ENCODE results near the gene FTSJ3.

FTSJ3 gene

DNA sequence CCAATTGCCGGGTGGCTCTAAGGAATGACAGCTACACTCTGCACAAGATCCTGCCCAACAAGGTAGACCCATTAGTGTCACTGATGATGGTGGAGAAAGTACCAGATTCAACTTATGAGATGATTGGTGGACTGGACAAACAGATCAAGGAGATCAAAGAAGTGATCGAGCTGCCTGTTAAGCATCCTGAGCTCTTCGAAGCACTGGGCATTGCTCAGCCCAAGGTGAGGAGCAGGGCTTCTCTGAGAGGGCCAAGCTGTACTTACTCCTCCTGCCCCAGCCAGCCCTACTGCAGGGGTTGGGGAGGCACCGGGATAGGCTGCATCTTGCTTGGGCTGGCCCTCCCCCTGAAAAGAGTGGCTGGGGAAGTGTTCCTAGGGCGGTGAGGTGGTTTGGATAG is 2.8 kb upstream of the FTSJ3 start:
- TF ChIP-seq ZNF70 (CRISPR knock-in tag; IDR thresholded peaks at IDR 0.05) (no peak), ESRRG (CRISPR knock-in tag; IDR thresholded peaks at IDR 0.05) (no peak), ZNF565 (CRISPR knock-in tag; conservative IDR thresholded peaks at IDR 0.05; ENCODE audit: low read depth) (no peak), ARNTL (CRISPR knock-in tag; IDR thresholded peaks at IDR 0.05; ENCODE audit: borderline replicate concordance, low read depth) (no peak)
- TF ChIP-seq, protein P1, sequence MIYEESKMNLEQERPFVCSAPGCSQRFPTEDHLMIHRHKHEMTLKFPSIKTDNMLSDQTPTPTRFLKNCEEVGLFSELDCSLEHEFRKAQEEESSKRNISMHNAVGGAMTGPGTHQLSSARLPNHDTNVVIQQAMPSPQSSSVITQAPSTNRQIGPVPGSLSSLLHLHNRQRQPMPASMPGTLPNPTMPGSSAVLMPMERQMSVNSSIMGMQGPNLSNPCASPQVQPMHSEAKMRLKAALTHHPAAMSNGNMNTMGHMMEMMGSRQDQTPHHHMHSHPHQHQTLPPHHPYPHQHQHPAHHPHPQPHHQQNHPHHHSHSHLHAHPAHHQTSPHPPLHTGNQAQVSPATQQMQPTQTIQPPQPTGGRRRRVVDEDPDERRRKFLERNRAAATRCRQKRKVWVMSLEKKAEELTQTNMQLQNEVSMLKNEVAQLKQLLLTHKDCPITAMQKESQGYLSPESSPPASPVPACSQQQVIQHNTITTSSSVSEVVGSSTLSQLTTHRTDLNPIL (CRISPR knock-in tag; IDR thresholded peaks at IDR 0.05; ENCODE audit: low read depth) = no peak
- TF ChIP-seq, protein P2, sequence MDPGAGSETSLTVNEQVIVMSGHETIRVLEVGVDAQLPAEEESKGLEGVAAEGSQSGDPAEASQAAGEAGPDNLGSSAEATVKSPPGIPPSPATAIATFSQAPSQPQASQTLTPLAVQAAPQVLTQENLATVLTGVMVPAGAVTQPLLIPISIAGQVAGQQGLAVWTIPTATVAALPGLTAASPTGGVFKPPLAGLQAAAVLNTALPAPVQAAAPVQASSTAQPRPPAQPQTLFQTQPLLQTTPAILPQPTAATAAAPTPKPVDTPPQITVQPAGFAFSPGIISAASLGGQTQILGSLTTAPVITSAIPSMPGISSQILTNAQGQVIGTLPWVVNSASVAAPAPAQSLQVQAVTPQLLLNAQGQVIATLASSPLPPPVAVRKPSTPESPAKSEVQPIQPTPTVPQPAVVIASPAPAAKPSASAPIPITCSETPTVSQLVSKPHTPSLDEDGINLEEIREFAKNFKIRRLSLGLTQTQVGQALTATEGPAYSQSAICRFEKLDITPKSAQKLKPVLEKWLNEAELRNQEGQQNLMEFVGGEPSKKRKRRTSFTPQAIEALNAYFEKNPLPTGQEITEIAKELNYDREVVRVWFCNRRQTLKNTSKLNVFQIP (CRISPR knock-in tag; IDR thresholded peaks at IDR 0.05; ENCODE audit: borderline replicate concordance, low read depth) = no peak

DNA sequence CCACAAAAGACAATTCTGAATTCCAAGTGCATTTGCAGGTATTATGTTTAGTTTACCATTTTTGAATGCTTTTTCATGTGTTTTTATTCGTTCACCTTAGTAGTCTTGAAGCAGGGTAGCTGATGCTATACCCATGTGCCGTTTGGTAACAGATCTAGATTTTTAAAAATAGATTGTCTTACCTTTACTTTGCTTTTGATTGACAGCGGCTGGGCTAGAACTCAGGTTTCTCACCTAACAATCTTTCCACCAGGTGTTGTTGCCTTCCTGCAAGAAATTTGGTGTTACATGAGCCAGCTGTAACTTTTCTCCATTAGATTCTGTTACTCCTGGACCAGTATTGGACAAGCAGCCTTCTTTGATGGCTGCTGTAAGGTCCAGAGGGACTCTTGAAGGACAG is 1.5 kb upstream of the FTSJ3 start:
- ATAC-seq = no peak
- no peak for TF ChIP-seq GLIS3 (CRISPR knock-in tag; IDR thresholded peaks at IDR 0.05)

More for the DNA sequence above, 2.8 kb upstream of the FTSJ3 start:
- ATAC-seq = no peak

DNA sequence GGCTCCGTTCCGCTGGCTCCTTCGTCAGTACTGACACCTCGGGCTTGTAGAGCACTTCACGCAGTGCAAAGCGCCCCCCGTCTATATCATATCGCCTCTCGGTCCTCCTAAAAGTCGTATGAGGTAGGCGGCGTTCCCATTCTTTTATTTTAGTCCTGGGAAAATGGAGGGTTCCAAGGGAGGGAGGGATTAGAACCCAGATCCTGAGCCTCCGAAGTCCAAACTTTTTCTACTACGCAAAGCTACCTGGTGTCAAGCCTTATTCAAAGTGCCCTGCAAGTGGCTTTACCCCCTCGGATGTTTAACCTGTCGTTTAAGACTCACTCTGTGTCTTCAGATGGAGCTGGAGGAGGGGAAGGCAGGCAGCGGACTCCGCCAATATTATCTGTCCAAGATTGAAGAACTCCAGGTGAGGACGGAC is 348 bp upstream of the FTSJ3 start:
- no peak for ATAC-seq
- TF ChIP-seq ZFP3 (CRISPR knock-in tag; IDR thresholded peaks at IDR 0.05) = 0 out of 2 replicates have a peak, but pooled peaks have one; percentile 1
- TF ChIP-seq, protein P3, sequence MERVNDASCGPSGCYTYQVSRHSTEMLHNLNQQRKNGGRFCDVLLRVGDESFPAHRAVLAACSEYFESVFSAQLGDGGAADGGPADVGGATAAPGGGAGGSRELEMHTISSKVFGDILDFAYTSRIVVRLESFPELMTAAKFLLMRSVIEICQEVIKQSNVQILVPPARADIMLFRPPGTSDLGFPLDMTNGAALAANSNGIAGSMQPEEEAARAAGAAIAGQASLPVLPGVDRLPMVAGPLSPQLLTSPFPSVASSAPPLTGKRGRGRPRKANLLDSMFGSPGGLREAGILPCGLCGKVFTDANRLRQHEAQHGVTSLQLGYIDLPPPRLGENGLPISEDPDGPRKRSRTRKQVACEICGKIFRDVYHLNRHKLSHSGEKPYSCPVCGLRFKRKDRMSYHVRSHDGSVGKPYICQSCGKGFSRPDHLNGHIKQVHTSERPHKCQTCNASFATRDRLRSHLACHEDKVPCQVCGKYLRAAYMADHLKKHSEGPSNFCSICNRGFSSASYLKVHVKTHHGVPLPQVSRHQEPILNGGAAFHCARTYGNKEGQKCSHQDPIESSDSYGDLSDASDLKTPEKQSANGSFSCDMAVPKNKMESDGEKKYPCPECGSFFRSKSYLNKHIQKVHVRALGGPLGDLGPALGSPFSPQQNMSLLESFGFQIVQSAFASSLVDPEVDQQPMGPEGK (CRISPR knock-in tag; IDR thresholded peaks at IDR 0.05; ENCODE audit: borderline replicate concordance) = no peak

DNA sequence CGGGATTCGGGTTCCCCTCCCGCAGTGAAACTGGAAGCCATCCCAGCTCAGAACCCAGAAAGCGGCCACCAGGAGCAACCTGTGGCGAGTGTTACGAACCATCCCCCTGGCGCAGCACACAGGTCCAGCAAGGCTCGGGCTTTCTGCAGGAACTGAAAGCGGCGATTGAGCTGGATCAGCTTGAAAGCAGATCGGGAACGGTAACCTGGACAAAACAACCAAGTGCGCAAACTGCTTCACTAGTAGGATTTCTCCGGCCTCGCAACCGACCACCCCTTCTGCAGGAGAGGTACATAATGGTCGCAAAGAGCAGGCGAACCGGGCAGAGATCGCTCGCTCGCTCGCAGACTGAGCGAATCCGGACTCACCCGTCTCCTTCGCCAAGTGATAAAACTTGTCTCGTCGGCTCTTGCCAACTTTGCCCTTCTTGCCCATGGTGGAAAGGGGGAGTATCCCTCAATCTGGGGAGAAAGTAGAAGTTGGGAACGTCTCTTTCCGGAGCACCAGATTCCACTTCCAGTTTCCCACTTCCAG is 928 bp downstream of the FTSJ3 start:
- TF ChIP-seq, protein P3 (CRISPR knock-in tag; IDR thresholded peaks at IDR 0.05; ENCODE audit: borderline replicate concordance) = peak; percentile 15; the same call in 1 of the 2 replicates
- no peak for TF ChIP-seq BACH2 (CRISPR knock-in tag; IDR thresholded peaks at IDR 0.05; ENCODE audit: borderline replicate concordance)

DNA sequence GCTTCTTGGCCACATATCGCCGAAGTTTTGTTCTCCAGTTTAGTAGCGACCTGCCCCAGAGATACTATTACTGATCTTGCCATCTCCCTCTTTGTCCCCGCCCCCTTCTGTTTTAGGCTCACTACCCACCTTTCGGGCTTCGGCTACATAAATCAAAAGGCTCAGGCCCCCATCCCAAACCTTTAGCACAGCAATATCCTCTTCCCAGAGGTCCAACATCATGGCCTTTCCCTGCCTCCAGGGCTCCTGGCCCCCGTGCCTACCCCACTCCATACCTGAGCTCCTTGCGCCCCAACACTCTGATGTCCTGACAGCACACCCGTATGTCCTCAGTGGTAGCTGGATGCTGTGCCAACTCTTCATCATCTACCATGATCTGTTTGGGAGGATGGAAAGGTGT is 3.1 kb downstream of the FTSJ3 start:
- no peak for ATAC-seq

More for the DNA sequence above, 928 bp downstream of the FTSJ3 start:
- ATAC-seq = peak; percentile 20

More for the DNA sequence above, 3.1 kb downstream of the FTSJ3 start:
- TF ChIP-seq OSR1 (CRISPR knock-in tag; IDR thresholded peaks at IDR 0.05) (no peak), TOX (CRISPR knock-in tag; IDR thresholded peaks at IDR 0.05; ENCODE audit: borderline replicate concordance) (no peak), BACH2 (CRISPR knock-in tag; IDR thresholded peaks at IDR 0.05; ENCODE audit: borderline replicate concordance) (no peak), ZNF8 (CRISPR knock-in tag; IDR thresholded peaks at IDR 0.05) (no peak)
- TF ChIP-seq, protein P1 (CRISPR knock-in tag; IDR thresholded peaks at IDR 0.05; ENCODE audit: low read depth) = no peak
- TF ChIP-seq, protein P2 (CRISPR knock-in tag; IDR thresholded peaks at IDR 0.05; ENCODE audit: borderline replicate concordance, low read depth) = no peak

Measured in SK-N-SH treated with all-trans-retinoic acid at 6 μM for 48 hours (cell line).